ENCODE measurements around the gene ELMOD3. TPM values are rescaled to one million over a fixed set of nuclear protein-coding genes. Genes with fewer than 3 reads are reported as not detected.
"Not testable (repeated sequence)": the region's sequence is repeated elsewhere in the genome, so short reads cannot be mapped to it uniquely, and the experiment has no call there.

The ELMOD3 gene
- total RNA-seq, 1 experiment from 2014 or later: 15.8 TPM

DNA sequence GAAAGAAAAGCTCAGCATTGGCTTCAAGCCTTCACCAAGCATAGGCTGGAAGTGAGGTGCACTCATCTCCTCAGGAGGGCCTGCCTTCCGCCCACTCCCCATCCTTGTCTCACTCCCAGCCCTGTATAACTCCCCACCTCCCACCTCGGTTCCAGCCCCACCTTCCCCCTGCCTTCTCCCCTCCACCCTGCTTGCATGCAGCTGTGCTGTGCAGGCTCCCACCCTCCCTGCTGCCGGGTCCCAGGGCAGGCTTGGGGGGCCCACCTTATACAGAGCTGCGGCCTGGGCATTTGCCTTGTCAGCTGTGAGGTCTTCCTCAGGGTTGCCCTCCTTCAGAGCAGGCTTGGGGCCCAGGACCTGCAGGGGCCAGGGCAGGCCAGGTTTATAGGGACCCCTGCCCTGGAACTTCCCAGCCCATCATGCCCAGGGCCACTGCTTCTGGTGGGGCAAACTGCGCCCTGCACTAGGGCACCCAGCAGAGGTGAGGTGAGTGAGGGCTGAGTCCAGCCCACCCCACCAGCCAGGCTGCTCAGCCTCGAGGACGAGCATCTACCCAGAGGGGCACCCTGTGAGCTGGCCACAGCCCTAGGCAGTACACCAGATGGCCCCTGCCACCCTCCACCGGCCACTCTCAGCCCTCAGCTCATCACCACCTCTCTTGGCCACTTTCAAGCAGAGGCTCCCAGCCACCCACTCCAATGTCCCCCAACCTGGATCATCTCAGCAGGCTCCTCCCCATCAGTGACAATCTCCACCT, 44.0 kb downstream of the ELMOD3 start:
- no peak for DNase-seq (ENCODE audit: extremely low read depth, low read depth)

DNA sequence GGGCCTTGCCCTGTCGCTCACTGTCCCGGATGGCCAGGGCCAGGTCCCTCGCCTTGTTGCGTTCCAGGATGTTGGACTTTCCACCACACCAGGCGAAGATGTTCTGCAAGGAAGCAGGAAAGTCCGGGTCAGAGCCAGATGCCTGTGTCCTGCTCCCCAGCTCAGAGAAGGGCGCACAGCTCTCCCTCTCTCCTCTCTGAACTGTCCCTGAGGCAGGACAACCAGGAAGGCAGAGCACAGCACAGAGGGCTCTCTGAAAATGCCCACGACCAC, 44.5 kb downstream of the ELMOD3 start:
- no peak for DNase-seq (ENCODE audit: extremely low read depth, low read depth)

DNA sequence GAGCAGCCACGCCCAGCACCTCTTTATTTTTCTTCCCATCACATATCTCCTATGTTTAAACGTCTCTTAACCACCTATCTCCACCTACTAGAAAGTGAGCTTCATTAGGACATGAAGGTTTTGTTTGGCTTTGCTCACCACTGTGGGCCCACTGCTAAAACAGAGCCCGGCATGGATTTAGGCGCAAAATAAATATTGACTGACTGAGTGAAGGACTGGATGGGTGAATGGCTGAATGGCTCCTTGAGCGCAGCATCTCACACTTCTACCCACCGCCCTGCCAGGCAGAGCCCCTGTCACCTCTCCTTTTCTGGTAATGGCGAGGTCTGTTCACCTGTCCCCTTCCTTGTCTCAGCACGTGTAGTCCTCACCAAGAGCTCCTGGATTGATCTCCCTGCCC, 45.5 kb downstream of the ELMOD3 start:
- no peak for DNase-seq (ENCODE audit: extremely low read depth, low read depth)

DNA sequence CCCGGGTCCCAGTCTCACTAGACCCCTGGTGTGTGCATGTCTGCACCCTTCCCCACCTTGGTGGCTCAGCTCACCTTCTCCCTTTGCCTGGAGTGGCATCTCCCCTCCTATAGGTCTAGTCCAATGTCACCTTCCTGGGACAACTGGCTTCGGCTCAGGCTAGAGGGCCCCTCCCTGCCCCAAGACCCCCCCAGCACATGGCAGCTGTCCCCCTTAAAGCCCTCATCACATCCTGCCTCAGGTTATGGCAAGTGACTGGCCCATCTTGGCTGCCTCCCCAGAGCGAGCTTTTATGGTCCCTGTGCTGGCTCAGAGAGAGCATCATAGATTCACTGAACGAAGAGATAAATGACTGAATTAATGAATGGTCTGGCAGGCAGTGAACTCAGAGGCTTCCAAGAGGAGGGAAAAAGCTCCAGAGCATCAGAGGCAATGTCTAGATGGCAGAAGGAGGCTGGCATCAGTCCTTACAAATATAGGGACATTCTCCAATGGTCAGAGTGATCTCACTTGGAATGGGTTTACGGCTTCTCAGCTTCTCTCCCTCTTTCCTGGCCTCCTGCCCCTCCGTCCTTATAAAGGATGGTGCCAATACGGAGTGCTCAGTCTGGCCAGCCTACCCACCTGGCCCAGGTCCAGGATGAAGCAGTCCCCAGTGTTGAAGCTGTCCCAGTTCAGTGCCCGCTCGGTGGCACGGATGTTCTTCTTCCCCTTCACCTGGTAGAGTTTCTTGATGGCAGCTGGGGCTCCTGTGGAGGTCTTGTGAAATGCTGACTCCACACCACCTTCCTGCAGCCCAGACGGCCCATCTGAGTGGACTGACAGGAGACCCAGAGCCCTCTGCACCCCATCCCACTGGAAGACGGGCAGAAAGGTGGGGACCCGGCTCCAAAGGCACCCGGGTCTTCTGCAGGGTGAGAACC, 46.2 kb downstream of the ELMOD3 start:
- no peak for DNase-seq (ENCODE audit: extremely low read depth, low read depth)

DNA sequence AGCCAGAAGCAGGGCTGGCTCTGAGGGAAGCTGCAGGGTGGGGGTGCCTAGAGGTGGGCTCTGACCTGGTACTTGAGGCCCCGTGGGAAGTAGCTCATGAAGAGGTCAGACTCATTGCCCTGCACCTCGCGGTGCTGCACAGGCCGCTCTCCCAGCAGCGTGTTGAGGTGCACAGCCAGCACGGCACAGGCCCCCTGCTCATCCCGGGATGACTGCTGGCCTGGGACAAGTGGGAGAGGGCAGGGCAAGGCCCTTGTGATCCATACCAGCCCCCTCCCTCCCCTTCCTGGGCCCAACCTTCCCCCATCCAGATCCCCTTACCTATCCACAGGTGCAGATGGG, 46.9 kb downstream of the ELMOD3 start:
- no peak for DNase-seq (ENCODE audit: extremely low read depth, low read depth)

DNA sequence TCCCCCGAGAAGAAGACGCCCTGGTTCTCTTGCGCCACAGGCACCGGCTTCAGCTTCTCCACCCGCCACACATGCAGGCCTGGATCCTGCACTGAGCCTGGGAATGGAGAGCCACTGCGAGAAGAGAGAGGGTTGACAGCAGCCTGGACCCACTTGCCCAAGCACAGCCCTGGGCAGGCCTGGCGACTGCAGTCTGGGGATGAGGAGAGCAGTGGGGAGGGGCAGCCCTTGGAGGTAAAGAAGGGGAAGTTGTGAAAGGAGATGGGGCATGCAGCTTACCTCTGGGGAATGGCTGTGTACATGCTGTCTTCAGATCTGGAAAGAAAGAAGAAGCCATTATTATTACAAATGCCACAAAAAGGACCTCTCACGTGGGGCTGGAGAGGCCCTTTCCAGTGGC, 47.3 kb downstream of the ELMOD3 start:
- DNase-seq (ENCODE audit: extremely low read depth, low read depth): no peak

DNA sequence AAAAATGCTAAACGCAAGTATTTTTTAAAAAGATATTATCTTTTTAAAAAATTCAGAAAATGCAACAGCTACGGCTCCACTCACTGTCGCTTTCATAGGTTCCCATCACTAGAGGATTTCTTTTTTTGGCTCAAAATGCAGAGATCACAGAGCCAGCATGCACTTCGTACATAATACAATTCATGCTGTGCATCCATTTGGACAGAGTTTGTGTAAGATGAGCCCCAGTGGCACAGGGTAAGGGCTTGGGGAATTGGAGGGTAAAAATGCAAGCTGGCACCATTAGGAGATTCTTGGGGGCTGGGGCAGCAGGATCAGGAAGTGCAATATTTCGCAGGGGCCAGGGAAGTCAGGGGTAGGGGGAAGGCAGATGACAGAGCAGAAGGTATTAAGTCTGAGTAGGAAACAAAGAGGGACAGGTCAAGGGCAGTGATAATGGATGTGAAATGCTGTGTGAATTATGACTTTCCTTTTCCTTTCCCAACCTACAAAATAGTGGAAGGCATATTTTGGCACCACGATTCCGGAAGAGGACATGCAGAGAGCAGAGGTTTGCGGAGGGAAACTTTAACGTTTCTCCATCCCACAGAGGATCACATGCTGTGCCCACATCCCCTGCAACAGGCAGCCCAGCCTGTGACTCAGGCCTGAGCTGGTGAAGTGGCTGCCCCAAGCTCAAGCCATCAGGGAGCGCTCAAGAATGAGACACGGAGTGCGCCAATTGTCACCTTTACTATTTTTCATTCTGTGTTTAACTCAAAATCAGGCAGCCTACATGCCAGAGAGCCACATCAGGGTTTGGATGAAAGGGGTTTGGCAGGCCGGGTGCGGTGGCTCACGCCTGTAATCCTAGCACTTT, 50.9 kb downstream of the ELMOD3 start:
- DNase-seq (ENCODE audit: extremely low read depth, low read depth): no peak

DNA sequence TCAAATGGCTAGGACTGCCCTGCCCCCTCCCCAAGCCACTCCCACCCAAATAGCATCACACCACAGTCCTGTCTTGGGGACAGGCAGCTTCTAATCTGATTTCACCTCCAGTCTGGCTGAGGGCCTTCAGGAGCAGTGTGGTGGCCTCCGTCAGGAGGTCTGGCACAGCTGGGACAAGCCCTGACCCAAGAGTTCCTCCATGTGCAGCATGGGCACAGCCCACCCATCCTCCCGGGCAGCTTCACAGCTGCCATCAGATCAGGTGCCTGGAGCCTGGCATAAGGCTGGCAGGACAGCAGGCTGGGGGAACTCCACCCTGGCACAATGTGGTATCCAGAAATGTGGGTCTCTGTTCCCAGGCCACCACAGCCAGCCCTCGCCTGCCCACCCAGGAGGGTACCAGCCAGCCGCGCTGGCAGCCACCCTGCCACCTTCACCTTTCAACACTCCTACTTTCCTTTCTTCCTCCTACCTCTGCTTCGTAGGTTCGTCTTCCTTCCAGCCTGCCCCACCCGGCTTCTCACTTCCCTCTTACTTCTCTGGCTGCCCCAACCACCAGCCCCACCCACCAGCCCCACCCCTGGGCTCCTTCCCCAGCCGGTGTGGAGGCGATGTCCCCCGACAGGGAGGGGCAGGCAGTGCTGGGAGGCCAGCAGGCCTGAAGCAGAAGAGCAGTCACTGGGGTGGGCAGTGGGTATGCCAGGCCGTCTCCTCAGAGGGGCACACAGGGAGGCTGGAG, 55.4 kb downstream of the ELMOD3 start, which contains the start of gene CAPG:
Gene CAPG, minus strand, starts transcription at position 522 of the 739 bp plus-strand sequence. CDS start 8,221 bp downstream, outside the sequence.
- DNase-seq (ENCODE audit: extremely low read depth, low read depth): no peak

DNA sequence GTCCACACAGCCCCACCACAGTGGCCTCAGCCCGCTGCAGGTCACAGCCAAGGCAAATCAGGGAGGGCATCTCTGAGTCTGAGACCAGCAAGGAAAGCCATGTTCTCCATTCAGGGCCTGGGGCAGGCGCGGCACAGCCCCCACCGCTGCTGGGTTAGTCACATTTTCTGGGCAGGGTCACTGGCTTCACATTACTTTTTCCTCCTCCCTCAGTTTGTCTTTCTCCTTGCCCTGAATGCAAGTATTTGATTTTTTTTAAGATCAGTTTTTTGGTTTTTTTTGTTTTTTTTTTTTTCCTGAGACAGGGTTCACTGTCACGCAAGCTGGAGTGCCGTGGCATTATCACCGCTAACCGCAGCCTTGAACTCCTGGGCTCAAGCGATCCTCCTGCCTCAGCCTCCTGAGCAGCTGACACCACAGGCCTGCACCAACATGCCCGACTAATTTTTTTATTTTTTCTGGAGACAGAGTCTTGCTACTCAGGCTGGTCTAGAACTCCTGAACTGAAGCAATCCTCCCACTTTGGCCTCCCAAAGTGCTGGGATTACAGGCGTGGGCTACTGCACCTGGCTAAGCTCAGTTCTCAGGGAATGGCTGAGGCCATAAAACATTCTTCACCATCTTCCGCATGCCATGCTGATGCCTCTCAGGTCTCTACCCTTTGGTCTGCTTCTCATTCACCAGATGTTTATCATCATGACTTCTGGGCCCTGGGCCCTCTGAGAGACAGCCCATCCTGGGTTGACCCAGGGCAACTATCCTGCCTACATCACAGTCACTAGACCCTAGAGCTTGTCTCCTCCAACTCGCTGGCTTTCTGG, 56.2 kb downstream of the ELMOD3 start:
- no peak for DNase-seq (ENCODE audit: extremely low read depth, low read depth)

DNA sequence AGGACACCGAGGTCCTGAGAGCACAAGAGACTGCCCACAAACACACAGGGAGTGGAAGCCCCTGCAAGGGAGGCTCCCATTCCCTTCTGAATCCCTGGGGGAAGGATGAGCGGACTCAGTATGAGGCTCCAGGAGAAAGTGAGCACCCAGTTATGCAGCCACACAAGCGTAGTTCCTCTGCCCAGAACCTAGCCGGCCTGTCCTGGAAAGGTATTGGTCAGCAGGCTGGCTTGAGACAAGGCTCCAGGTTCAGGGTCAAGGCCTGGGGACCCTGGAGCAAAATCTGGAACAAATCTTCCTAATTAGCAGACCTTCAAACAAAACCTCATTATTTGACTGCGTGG, 56.8 kb downstream of the ELMOD3 start:
- DNase-seq (ENCODE audit: extremely low read depth, low read depth): no peak

DNA sequence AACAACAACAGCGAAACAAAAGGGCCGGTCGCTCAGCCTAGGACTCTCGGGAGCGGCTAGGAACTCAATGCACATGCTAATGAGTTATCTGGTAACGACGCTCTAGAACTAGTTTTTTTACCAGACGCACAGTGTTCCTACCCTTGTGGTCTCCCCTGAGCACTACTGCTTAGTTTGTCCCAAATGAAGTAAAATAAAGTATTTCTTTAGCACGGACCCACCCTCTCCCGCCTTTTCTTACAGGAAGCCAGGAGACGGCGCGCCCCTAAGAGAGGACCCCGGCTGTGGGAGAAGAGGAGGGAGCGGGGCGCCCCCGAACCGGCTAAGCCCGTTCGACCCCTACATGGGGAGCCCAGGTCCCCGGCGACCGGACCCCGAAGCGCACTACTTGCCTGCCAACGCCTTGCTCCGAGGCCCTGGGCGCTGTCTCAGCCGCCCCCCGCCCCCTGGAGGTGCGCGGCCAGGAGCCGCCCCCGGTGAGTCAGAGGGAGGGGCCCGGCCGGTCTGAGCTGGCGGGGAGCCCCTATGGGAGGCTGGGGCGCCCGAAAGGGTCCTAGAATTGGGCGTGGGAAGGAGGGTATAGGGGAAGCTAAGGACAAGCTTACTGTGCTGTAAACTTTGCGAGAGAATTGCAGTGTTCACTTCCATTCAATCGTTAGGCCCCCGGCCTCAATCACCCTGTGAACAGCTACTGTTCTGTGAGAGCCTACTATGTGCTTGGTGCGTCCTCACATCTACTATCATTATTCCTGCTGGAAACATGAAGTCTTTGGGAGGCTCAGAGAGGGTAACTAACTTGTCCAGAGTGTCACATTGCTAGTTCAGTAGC, 59.2 kb downstream of the ELMOD3 start:
- no peak for DNase-seq (ENCODE audit: extremely low read depth, low read depth)

GRCh38 chr2:85414421-85414759, 59.8 kb downstream of the ELMOD3 start:
- not testable (repeated sequence) for DNase-seq (ENCODE audit: extremely low read depth, low read depth)

DNA sequence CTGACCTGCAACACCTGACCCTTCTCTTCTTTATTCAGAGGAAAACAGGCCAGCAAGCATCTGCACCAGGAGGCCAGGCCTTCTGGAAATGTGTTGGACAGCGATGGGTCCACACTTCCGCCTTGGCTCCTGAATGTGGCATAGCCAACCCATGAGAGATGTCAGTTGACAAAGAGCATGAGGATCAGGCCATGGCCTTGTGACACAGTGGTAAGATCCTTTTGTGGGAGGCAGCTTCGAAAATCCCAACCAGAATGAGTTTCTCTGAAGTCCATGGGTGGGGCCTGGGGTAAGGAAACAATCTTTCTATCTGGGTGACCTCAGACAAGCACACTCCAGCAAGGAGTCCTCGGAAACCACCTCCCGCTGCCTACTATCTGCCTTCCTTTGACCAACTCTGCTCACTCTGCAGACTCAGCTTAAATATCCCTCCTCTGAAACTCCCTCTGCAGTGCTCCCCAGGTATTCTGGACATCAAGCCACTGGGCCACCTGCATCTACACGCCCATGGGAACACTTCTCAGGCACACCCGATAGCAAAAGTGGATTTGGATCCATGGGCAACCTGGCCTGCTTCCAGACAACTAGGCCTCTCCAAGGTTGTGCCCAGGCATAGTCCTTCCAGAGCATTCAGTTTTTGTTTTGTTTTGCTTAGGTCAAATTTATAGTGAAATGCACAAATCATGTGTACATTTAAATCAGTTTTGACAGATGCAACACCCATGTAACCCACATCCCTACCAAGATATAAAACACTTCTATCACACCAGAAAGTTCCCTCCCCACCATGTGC, 60.4 kb downstream of the ELMOD3 start:
- no peak for DNase-seq (ENCODE audit: extremely low read depth, low read depth)

DNA sequence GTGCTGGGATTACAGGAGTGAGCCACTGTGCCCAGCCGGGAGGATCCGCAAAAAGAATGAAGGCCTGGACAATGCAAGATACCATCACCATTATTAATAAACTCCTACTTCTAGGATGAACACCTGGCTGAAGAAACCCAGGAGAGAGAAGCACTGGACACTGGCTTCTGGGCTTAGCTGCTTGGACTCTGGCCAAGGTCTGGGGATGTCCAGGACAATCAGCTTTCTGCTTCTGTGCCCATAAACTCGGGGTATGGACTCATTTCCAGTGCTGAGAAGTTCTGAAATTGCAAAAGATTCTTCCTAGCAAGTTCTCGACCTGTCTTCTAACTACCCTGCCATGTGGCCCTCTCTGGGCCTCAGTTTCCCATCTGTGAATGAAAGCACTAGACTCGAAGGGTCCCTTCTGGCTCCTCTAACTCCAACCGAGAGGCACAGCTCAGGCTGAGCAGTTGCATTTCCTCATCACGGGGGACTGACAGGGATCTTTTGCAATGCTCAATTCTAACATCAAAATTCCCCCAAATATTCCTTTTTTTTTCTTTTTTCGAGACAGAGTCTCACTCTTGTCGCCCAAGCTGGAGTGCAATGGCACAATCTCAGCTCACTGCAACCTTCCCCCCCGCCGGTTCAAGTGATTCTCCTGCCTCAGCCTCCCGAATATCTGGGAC, 61.5 kb downstream of the ELMOD3 start:
- no peak for DNase-seq (ENCODE audit: extremely low read depth, low read depth)

GRCh38 chr2:85418132-85419008, 63.8 kb downstream of the ELMOD3 start, which contains the start of gene SH2D6:
TSS of gene SH2D6 (plus strand) at chr2:85418714. CDS start at chr2:85429466, 10,752 bp downstream.
- DNase-seq (ENCODE audit: extremely low read depth, low read depth): peak; percentile 73

- no peak for DNase-seq (ENCODE audit: extremely low read depth, low read depth)
These were observed 64.6 kb downstream of the ELMOD3 start for GRCh38 chr2:85419009-85419675.

Measured in NCI-H460 (cell line).